ENCODE data around the gene RBM19.

GRCh38 chr12:113825705-113826104, 140.4 kb downstream of the RBM19 start:
- TF ChIP-seq REST (IDR thresholded peaks at IDR 0.05; ENCODE audit: insufficient read depth in 1 of 2, low read depth in 2 of 2, low read length in 2 of 2) (no peak), TAF1 (IDR thresholded peaks at IDR 0.05; ENCODE audit: borderline replicate concordance, insufficient read depth, low read length) (no peak), POLR2AphosphoS5 (IDR thresholded peaks at IDR 0.05; ENCODE audit: low read depth, low read length) (no peak), SIN3A (IDR thresholded peaks at IDR 0.05; ENCODE audit: borderline replicate concordance, insufficient read depth, low read length) (no peak), FOXP2 (optimal IDR thresholded peaks at IDR 0.05; ENCODE audit: borderline replicate concordance, extremely low read depth, extremely low read length, insufficient read depth) (no peak)

Measured in PFSK-1 (cell line).